Mucosa of rectum (tissue), 2 donors: ENCODE data around the gene POLG2.
A peak's percentile ranks its signal among the peaks of the same experiment; 100 is the strongest.

ENCODE experiments used
- H3K27ac ChIP-seq, 2 donors: one replicate each; pipeline ENCODE4 v1.7.0; 2013; ENCODE audit warnings: inconsistent platforms in 2 of 2, low read depth in 2 of 2, low read length in 2 of 2
- H3K27me3 ChIP-seq, 2 donors: one replicate each; pipeline ENCODE4 v1.7.0; 2013; ENCODE audit warnings: low read length in 2 of 2; ENCODE audit not compliant: control insufficient read depth in 2 of 2, insufficient read depth in 2 of 2
- H3K36me3 ChIP-seq, 2 donors: one replicate each; pipeline ENCODE4 v1.7.0; 2013; ENCODE audit warnings: low read length in 2 of 2; ENCODE audit not compliant: control insufficient read depth in 2 of 2, insufficient read depth in 2 of 2
- H3K4me1 ChIP-seq, 2 donors: one replicate each; pipeline ENCODE4 v1.7.0; 2013; ENCODE audit warnings: low read length in 2 of 2, mild to moderate bottlenecking in 1 of 2; ENCODE audit not compliant: control insufficient read depth in 2 of 2, insufficient read depth in 2 of 2
- H3K4me3 ChIP-seq, 2 donors: one replicate each; pipeline ENCODE4 v1.7.0; 2013; ENCODE audit warnings: low read length in 2 of 2
- H3K9ac ChIP-seq, 2 donors: one replicate each; pipeline ENCODE4 v1.7.0; 2013; ENCODE audit warnings: low read length in 2 of 2, low read depth in 1 of 2, mild to moderate bottlenecking in 1 of 2
- H3K9me3 ChIP-seq, 2 donors: one replicate each; pipeline ENCODE4 v1.7.0; 2013; ENCODE audit warnings: low read length in 2 of 2; ENCODE audit not compliant: control insufficient read depth in 2 of 2
- donor health status: healthy.
- donor health status: Normal muscosa, but diverticular disease.

POLG2 gene

GRCh38 chr17:64496786-64497564 is at the start of gene POLG2:
POLG2 (minus strand) TSS chr17:64497054; CDS start chr17:64496968, 86 bp downstream.
- peak within 1 kb of the TSS; percentile 88 for H3K4me3 ChIP-seq
- peak within 1 kb of the TSS; percentile 89 to 90 for H3K27ac ChIP-seq
- H3K9ac ChIP-seq: peak within 1 kb of the TSS; percentile 74 to 80
- H3K27me3 ChIP-seq: no peaks in the 10 kb centered on the region
- no peaks in the 10 kb centered on the region for H3K9me3 ChIP-seq
- H3K36me3 ChIP-seq: peaks cover 42 to 44% of the 10 kb centered on the region in 2 donors
- H3K4me1 ChIP-seq: peaks cover 23 to 24% of the 10 kb centered on the region in 2 donors

DNA sequence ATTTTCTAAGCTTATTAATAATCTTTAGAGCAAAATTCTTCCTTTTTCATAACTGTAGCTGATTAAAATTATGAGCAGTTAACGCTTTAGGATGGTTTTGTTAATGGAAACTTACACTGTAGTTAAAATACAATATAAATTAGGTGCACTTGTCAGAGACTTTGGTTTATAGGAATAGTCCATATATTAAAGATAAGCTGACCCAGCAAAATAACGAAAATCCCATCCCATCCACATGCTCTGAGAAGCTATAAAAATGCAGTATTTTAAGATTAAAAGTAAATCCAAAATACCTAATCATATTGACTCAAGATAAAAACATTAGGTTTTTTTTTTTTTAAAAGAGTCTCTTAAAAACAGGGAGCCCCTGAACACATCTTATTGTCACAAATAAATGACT is 47.9 kb upstream of the POLG2 start:
- H3K27me3 ChIP-seq: no peaks in the 10 kb centered on the region
- H3K9me3 ChIP-seq: no peaks in the 10 kb centered on the region
- H3K4me1 ChIP-seq: no peaks in the 10 kb centered on the region
- H3K36me3 ChIP-seq: peaks cover 22 to 48% of the 10 kb centered on the region in 2 donors
- H3K9ac ChIP-seq: no peak overlapping the region
- H3K27ac ChIP-seq: no peak overlapping the region
- H3K4me3 ChIP-seq: no peak overlapping the region

DNA sequence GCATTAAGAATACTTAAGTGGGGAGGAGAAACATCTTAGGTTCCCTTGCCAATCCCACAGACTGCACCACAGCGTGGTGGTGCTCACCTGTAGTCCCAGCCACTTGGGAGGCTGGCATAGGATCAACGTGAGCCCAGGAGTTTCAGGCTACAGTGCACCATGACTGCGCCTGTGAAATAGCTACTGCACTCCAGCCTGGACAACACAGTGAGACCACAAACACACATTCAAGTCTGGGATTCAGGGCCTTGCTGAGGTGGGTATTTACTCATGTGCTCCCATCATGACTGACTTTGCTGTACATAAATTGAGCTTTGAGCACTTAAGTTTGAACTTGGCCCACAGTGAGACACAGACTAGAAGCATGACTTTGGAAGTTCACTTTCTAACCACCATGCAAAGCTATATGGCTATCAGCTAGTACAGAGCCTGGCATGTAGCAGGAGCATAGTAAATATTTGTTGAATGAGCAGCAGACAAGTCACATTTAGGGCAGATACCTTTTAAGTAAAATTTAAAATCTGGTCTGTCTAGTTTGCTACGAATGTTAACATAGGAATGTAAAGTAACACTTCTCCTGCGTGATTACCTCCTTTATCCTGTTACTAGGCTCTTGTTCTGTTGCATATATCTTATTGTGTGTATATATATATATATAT is 43.4 kb upstream of the POLG2 start:
- H3K27me3 ChIP-seq: no peaks in the 10 kb centered on the region
- H3K27ac ChIP-seq: no peak overlapping the region
- no peak overlapping the region for H3K4me3 ChIP-seq
- no peaks in the 10 kb centered on the region for H3K4me1 ChIP-seq
- H3K9me3 ChIP-seq: peaks cover 0 to 2% of the 10 kb centered on the region in 2 donors
- H3K9ac ChIP-seq: no peak overlapping the region
- H3K36me3 ChIP-seq: peaks cover 36 to 43% of the 10 kb centered on the region in 2 donors

DNA sequence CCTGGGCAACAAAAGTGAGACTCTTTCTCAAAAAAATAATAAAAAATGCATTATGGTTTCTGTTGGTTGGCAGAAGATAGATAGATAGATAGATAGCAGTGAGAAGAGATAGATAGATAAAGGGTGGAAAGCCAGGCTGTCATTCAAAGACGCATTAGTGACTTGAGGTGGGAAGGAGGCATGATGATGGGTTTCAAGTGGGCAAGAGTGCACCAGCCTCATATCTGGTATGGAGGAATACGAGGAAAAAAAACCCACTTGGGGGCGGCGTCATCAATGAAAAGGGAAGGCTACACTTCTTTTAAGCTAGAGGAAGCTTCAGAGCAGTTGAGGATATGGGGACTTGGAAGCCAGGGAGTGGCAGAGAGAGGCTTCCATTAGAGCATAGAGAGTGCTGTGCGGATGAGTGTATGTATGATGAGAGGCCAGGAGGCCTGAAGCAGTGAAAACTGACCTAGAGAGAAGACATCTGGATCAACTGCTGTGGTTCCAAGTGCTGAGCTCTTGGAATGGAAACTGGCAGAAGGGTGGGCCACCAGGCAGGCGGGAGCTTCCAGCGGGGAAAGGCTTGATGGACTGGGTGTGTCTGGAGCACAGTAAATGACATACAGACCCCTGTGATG is 41.8 kb upstream of the POLG2 start:
- Histone ChIP-seq H3K27me3 (no peaks in the 10 kb centered on the region), H3K4me1 (no peaks in the 10 kb centered on the region), H3K4me3 (no peak overlapping the region), H3K9ac (no peak overlapping the region), H3K36me3 (peaks cover 49 to 52% of the 10 kb centered on the region in 2 donors), H3K27ac (no peak overlapping the region), H3K9me3 (peaks cover 0 to 2% of the 10 kb centered on the region in 2 donors)

- Histone ChIP-seq H3K27ac (no peak overlapping the region), H3K36me3 (peaks cover 60 to 61% of the 10 kb centered on the region in 2 donors), H3K9me3 (peaks cover 0 to 2% of the 10 kb centered on the region in 2 donors), H3K4me3 (no peak overlapping the region), H3K9ac (no peak overlapping the region), H3K27me3 (no peaks in the 10 kb centered on the region), H3K4me1 (no peaks in the 10 kb centered on the region)
Measured at GRCh38 chr17:64537488-64537887, 40.6 kb upstream of the POLG2 start.

DNA sequence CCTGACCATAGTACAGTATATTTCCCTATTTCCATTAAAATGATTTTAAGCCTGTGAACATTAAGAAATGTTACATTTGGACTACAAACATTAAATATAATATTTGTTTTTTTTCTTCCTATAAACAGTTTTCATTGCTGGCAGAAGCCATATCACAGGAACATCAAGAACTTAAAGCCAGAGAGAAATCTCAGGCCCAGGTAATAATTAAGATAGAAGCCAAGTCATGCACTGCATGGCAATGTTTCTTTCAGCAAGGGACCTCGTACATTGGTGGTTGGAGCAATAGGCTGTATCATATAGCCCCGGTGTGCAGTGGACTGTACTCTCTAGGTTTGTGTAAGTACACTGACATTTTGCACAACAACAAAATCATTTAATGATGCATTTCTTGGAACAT is 40.1 kb upstream of the POLG2 start:
- no peak overlapping the region for H3K9ac ChIP-seq
- no peak overlapping the region for H3K27ac ChIP-seq
- peaks cover 61 to 66% of the 10 kb centered on the region in 2 donors for H3K36me3 ChIP-seq
- H3K27me3 ChIP-seq: no peaks in the 10 kb centered on the region
- H3K4me3 ChIP-seq: no peak overlapping the region
- no peaks in the 10 kb centered on the region for H3K4me1 ChIP-seq
- peaks cover 0 to 2% of the 10 kb centered on the region in 2 donors for H3K9me3 ChIP-seq

DNA sequence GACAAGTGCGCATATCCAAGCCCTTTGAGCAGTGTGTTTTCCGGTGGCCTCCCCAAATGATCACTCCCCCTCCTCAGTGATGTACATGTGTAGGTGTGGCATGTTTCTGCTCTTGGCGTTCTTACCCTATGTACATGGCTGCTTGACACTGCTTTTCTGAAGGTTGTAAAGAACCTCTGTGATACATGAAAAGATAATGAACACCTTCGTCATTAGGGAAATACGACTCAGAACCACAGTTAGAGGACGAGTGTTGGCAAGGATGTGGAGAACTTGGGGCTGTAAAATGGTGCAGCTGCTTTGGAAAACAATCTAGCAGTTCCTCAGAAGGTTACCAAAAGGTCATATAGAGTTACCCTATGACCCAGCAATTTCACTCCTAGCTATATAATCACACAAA is 38.5 kb upstream of the POLG2 start:
- H3K4me1 ChIP-seq: no peaks in the 10 kb centered on the region
- peaks cover 68 to 78% of the 10 kb centered on the region in 2 donors for H3K36me3 ChIP-seq
- H3K27ac ChIP-seq: no peak overlapping the region
- peaks cover 0 to 2% of the 10 kb centered on the region in 2 donors for H3K9me3 ChIP-seq
- no peak overlapping the region for H3K4me3 ChIP-seq
- H3K27me3 ChIP-seq: no peaks in the 10 kb centered on the region
- no peak overlapping the region for H3K9ac ChIP-seq

DNA sequence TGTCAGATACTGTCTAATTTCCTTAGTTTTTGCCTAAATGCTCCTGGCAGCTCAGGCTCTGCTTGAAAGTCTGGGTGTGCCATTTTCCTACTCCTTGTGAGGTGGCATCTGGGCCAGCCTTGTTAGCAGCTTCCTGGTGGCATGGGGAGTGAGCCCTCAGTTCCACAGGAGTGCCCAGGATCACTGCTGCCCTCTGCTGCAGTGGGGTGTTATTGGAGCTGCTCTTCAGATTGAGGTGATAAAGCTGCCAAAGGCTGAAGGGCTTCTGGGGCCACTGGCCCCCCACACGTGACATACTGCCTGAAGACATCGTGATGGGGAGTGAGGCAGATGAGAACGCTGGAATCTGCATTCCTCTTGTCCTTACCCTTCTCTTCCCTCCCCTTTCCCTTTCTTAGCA is 37.3 kb upstream of the POLG2 start:
- Histone ChIP-seq H3K9me3 (peaks cover 0 to 2% of the 10 kb centered on the region in 2 donors), H3K4me1 (no peaks in the 10 kb centered on the region), H3K9ac (no peak overlapping the region), H3K4me3 (no peak overlapping the region), H3K27me3 (no peaks in the 10 kb centered on the region), H3K36me3 (peaks cover 72 to 83% of the 10 kb centered on the region in 2 donors), H3K27ac (no peak overlapping the region)

GRCh38 chr17:64533784-64534183 is 36.9 kb upstream of the POLG2 start:
- no peaks in the 10 kb centered on the region for H3K4me1 ChIP-seq
- H3K9me3 ChIP-seq: peaks cover 0 to 2% of the 10 kb centered on the region in 2 donors
- H3K27ac ChIP-seq: no peak overlapping the region
- no peaks in the 10 kb centered on the region for H3K27me3 ChIP-seq
- peaks cover 76 to 83% of the 10 kb centered on the region in 2 donors for H3K36me3 ChIP-seq
- no peak overlapping the region for H3K4me3 ChIP-seq
- no peak overlapping the region for H3K9ac ChIP-seq

DNA sequence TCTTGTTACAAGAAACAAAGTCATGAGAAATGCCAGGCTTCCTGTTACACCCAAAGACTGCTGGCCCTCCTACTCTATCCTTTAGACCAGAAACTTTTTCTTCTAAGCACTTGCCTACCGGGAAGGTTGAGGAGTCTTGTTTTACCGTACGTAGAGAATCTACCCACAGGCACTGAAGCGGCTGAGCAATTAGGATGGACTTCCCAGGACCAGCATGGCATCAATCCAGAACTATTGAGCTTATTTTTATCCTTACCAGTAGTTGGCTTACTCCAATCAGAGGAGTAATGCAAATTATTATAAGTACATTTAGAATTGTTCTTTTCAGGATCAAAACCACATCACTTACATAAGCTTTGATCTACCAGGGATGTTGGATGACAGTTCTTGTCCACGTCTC is 35.6 kb upstream of the POLG2 start:
- H3K27ac ChIP-seq: no peak overlapping the region
- no peak overlapping the region for H3K4me3 ChIP-seq

More for the DNA sequence above, 35.6 kb upstream of the POLG2 start:
- H3K9me3 ChIP-seq: peaks cover 0 to 2% of the 10 kb centered on the region in 2 donors
- no peaks in the 10 kb centered on the region for H3K4me1 ChIP-seq
- H3K27me3 ChIP-seq: no peaks in the 10 kb centered on the region
- peaks cover 79 to 86% of the 10 kb centered on the region in 2 donors for H3K36me3 ChIP-seq
- no peak overlapping the region for H3K9ac ChIP-seq
